HEK293T (cell line): ENCODE measurements around the gene OR10V1.
"Not testable (repeated sequence)": the region's sequence is repeated elsewhere in the genome, so short reads cannot be mapped to it uniquely, and the experiment has no call there.

Experiments used
- CTCF ChIA-PET: fragments of 350-600 bp; formaldehyde crosslinking; extraction: SDS; loops from one replicate; lab custom pipeline; 2021; ENCODE audit warnings: antibody characterized with exemption, inconsistent platforms; lab: Yijun Ruan, JAX
- POLR2A ChIA-PET: fragments of 350-600 bp; formaldehyde crosslinking; extraction: SDS; loops from one replicate; lab custom pipeline; 2020; ENCODE audit warnings: antibody characterized with exemption, inconsistent platforms; lab: Yijun Ruan, JAX
- DNase-seq: peaks from one replicate; pipeline ENCODE4 v3.0.0; 2012; ENCODE audit warnings: mixed read lengths; ENCODE audit errors: extremely low spot score
- ARNT ChIP-seq: fragments of 450-650 bp; IDR thresholded peaks from 2 replicates; pipeline ENCODE4 v1.6.1; 2017; ENCODE audit warnings: mild to moderate bottlenecking
- BHLHE40 ChIP-seq: fragments of 450-650 bp; IDR thresholded peaks from 2 replicates; pipeline ENCODE4 v1.6.1; 2016; ENCODE audit warnings: mild to moderate bottlenecking, moderate library complexity, borderline replicate concordance
- CTBP1 ChIP-seq: fragments of 450-650 bp; IDR thresholded peaks from 2 replicates; pipeline ENCODE4 v1.6.1; 2016; ENCODE audit warnings: borderline replicate concordance
- ELF4 ChIP-seq: fragments of 450-650 bp; IDR thresholded peaks from 2 replicates; pipeline ENCODE4 v1.6.1; 2017; ENCODE audit warnings: antibody characterized with exemption
- FOXA1 ChIP-seq: fragments of 450-650 bp; IDR thresholded peaks from 2 replicates; pipeline ENCODE4 v1.6.1; 2016; ENCODE audit warnings: mild to moderate bottlenecking
- FOXK2 ChIP-seq: fragments of 450-650 bp; IDR thresholded peaks from 2 replicates; pipeline ENCODE4 v1.6.1; 2016; ENCODE audit warnings: mild to moderate bottlenecking
- FOXM1 ChIP-seq: fragments of 450-650 bp; IDR thresholded peaks from 2 replicates; pipeline ENCODE4 v1.6.1; 2017; ENCODE audit warnings: mild to moderate bottlenecking, borderline replicate concordance
- HDGF ChIP-seq: fragments of 450-650 bp; IDR thresholded peaks from 2 replicates; pipeline ENCODE4 v1.6.1; 2017; ENCODE audit warnings: antibody characterized with exemption, borderline replicate concordance
- L3MBTL2 ChIP-seq: fragments of 450-650 bp; conservative IDR thresholded peaks from 2 replicates; pipeline ENCODE4 v1.6.1; 2016; ENCODE audit warnings: mild to moderate bottlenecking
- LEF1 ChIP-seq: fragments of 450-650 bp; IDR thresholded peaks from 2 replicates; pipeline ENCODE4 v1.6.1; 2017; ENCODE audit warnings: mild to moderate bottlenecking, borderline replicate concordance
- NFRKB ChIP-seq: fragments of 450-650 bp; IDR thresholded peaks from 2 replicates; pipeline ENCODE4 v1.6.1; 2016; ENCODE audit warnings: mild to moderate bottlenecking, moderate library complexity
- SP1 ChIP-seq: fragments of 450-650 bp; IDR thresholded peaks from 2 replicates; pipeline ENCODE4 v1.6.1; 2017
- SUZ12 ChIP-seq: fragments of 450-650 bp; IDR thresholded peaks from 2 replicates; pipeline ENCODE4 v1.6.1; 2016; ENCODE audit warnings: mild to moderate bottlenecking
- TARDBP ChIP-seq: fragments of 450-650 bp; IDR thresholded peaks from 2 replicates; pipeline ENCODE4 v1.6.1; 2016
- ZNF384 ChIP-seq: fragments of 450-650 bp; IDR thresholded peaks from 2 replicates; pipeline ENCODE4 v1.6.1; 2016
- TF ChIP-seq, protein P1 (sequence below): fragments of 450-650 bp; IDR thresholded peaks from 2 replicates; pipeline ENCODE4 v1.6.1; 2016

Gene OR10V1

DNA sequence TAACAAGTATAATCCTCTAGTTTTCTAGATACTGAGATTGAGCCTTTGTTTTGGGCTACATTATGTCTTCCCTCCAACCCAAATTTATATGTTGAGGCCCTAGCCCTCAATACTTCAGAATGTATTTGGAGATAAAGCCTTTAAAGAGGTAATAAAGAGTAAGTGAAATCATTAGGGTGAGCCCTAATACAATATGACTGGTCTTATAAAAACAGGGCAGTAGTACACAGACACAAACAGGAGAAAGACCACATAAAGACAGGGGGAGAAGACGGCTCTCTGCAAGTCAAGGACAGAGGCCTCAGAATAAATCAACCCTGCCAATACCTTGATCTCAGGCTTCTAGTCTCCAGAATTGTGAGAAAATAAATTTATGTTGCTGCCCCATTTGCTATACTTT lies 6.3 kb downstream of the OR10V1 start:
- POLR2A ChIA-PET: no interaction called here
- CTCF ChIA-PET: no interaction called here
- TF ChIP-seq ARNT (no peak), SUZ12 (no peak), L3MBTL2 (no peak), FOXM1 (no peak), NFRKB (no peak), CTBP1 (no peak), SP1 (no peak), BHLHE40 (no peak), ZNF384 (no peak), ELF4 (no peak), HDGF (no peak), TARDBP (no peak)
- DNase-seq: no peak

DNA sequence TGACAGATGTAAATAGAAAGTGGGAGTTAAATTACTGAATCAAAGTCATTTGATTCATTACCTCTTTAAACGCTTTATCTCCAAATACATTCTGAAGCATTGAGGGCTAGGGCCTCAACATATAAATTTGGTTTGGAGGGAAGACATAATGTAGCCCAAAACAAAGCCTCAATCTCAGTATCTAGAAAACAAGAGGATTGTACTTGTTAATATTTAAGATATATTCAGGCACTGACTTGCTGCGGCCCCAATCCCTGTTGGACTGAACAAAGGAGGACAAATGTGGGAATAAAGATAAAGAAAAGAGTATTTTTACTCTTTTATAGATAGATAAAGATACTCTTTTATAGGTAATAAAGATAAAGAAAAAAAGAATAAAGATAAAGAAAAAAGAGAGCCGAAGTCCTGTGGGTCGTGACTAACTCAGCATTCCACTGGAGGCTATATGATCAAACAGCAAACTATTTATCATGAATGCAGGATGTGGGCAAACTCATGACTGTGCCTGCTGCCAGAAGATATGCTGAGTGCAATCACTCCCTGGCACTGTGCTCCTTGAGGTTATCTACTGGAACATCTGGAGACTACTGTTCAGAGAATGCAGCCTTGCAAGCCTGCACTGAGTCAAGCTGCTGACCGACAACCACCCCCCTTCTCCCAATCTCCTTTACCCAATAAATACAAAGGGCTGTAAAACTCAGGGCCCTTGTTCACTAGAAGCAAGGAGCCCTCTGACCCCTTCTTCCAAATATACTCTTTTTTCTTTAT lies 6.9 kb downstream of the OR10V1 start:
- TF ChIP-seq FOXA1 (no peak), LEF1 (no peak), NFRKB (no peak), FOXM1 (no peak), TARDBP (no peak), SP1 (no peak), ELF4 (no peak), L3MBTL2 (no peak), HDGF (no peak), BHLHE40 (no peak), ARNT (no peak), FOXK2 (no peak), ZNF384 (no peak), CTBP1 (no peak)
- TF ChIP-seq, protein P1, sequence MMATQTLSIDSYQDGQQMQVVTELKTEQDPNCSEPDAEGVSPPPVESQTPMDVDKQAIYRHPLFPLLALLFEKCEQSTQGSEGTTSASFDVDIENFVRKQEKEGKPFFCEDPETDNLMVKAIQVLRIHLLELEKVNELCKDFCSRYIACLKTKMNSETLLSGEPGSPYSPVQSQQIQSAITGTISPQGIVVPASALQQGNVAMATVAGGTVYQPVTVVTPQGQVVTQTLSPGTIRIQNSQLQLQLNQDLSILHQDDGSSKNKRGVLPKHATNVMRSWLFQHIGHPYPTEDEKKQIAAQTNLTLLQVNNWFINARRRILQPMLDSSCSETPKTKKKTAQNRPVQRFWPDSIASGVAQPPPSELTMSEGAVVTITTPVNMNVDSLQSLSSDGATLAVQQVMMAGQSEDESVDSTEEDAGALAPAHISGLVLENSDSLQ: no peak
- ChIA-PET POLR2A (no interaction called here), CTCF (no interaction called here)
- no peak for DNase-seq

DNA sequence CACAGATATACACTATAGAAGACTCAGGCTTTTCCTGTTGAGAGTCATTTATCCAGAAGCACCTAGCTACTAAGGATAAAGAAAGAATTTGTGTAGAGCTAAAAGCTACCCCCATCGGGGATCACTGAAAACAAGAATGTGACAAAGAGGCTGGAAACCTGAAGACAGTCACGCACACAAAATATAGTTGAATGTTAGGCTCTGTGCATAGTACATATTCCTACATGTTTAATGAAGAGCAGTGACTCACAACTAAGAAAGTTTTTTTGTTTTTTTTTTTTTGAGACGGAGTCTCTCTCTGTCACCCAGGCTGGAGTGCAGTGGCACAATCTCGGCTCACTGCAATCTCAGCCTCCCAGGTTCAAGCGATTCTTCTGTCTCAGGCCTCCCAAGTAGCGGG lies 8.4 kb downstream of the OR10V1 start:
- DNase-seq: no peak
- CTCF ChIA-PET: no interaction called here
- POLR2A ChIA-PET: no interaction called here
- TF ChIP-seq FOXK2 (no peak), TARDBP (no peak), SUZ12 (no peak), ZNF384 (no peak), ELF4 (no peak), CTBP1 (no peak), HDGF (no peak), FOXA1 (no peak), BHLHE40 (no peak), NFRKB (no peak), LEF1 (no peak), ARNT (no peak), SP1 (no peak)

DNA sequence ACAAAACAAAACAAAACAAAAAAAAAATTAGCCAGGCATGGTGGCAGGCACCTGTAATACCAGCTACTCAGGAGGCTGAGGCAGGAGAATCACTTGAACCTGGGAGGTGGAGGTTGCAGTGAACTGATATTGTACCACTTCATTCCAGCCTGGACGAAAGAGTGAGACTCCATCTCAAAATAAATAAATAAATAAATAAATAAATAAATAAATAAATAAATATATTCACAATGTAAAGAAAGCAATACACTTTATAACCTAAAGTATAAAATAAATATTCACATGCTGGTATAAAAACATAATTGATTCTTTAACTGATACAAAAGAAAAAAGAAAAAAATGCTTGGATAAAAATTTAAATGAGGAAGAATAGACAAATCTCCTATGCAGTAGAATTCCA lies 10.1 kb downstream of the OR10V1 start:
- CTCF ChIA-PET, DNase-seq, POLR2A ChIA-PET: not testable (repeated sequence)

DNA sequence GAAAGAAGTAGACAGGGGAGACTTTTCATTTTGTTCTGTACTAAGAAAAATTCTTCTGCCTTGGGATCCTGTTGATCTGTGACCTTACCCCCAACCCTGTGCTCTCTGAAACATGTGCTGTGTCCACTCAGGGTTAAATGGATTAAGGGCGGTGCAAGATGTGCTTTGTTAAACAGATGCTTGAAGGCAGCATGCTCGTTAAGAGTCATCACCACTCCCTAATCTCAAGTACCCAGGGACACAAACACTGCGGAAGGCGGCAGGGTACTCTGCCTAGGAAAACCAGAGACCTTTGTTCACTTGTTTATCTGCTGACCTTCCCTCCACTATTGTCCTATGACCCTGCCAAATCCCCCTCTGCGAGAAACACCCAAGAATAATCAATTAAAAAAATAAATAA lies 13.5 kb downstream of the OR10V1 start:
- DNase-seq, CTCF ChIA-PET, POLR2A ChIA-PET: not testable (repeated sequence)

DNA sequence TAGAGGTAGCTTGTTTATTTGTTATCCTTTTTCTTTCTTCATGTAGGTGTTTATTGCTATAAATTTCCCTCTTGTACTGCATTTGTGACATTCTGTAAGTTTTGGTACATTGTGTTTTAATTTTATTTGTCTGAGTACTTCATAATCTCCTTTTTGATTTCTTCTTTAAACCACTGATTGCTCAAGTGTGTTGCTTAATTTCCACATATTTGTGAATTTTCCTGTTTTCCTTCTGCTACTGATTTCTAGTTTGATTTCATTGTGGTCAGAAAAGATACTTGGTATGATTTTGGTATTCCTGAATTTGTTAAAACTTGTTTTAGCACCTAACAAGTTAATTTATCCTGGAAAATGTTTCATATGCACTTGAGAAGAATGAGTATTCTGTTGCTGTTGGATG lies 15.1 kb downstream of the OR10V1 start:
- no peak for DNase-seq
- POLR2A ChIA-PET: no interaction called here

DNA sequence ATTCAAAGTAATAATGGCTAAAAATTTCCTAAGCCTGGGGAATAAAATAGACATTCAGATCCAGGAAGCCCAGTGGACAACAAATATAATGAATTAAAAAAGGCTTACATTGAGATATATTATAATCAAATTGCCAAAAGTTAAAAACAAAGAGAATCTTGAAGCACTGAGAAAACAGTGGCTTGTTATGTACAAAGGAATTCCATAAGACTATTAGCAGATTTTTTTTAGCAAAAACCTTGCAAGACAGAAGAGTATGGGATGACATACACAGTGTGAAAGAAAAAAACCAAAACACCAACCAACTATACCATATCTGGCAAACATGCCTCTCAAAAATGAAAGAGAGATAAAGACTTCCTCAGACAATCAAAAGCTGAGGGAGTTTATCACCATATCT lies 20.7 kb downstream of the OR10V1 start:
- ChIA-PET CTCF (no interaction called here), POLR2A (no interaction called here)
- DNase-seq: no peak
- TF ChIP-seq SP1 (no peak), BHLHE40 (no peak), FOXA1 (no peak), ELF4 (no peak), HDGF (no peak), TARDBP (no peak)

More for the DNA sequence above, 15.1 kb downstream of the OR10V1 start:
- TF ChIP-seq, protein P1: no peak
- no peak for TF ChIP-seq LEF1
- no peak for TF ChIP-seq FOXA1
- no peak for TF ChIP-seq FOXM1
- no peak for TF ChIP-seq SP1
- no peak for TF ChIP-seq NFRKB
- no peak for TF ChIP-seq SUZ12
- TF ChIP-seq CTBP1: no peak
- no peak for TF ChIP-seq ZNF384
- no peak for TF ChIP-seq BHLHE40
- TF ChIP-seq HDGF: no peak
- CTCF ChIA-PET: no interaction called here

DNA sequence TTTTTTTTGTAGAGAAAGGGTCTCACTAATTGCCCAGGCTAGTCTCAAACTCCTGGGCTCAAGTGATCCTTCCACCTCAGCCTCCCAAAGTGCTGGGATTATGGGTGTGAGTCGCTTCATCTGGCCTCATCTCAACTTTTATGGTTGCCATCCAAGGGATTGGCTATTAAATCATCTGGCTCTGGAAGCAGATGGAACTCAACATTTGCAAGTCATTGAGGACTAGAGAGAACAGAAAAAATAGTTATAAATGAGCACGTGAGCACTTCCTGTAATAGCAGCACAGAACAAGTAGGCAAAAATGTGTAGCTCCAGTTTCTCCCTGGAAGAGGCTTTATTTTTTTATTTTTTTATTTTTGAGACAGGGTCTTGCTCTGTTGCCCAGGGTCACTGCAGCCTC lies 22.5 kb downstream of the OR10V1 start:
- ChIA-PET POLR2A (no interaction called here), CTCF (interaction anchor here (1.1 kb wide), 1 partner anchor 9 kb away, joined by 3 read pairs; no protein-coding TSS in a partner anchor)
- TF ChIP-seq HDGF (no peak), ELF4 (no peak), BHLHE40 (no peak), FOXM1 (no peak), SP1 (no peak)
- TF ChIP-seq, protein P1: no peak
- DNase-seq: no peak
